Adrenal gland (tissue), 5 donors: Measurements from ENCODE around the gene OAS3.

ENCODE experiments used
- POLR2A ChIP-seq, 2 donors: fragments of 450-650 bp; IDR thresholded peaks; one replicate each; pipeline ENCODE4 v1.6.1; 2017; ENCODE audit warnings: antibody characterized with exemption in 2 of 2, mild to moderate bottlenecking in 2 of 2, moderate library complexity in 1 of 2
- TF ChIP-seq, protein P1 (sequence below), 6 experiments: fragments of 450-650 bp in 4 of 6; fragments of 200-600 bp in 2 of 6; sonication (generic) in 1 of 6; IDR thresholded peaks; 1 replicate in 5 of 6; 2 replicates in 1 of 6; pipeline versions ENCODE4 v1.5.1 to v1.8.0; 2016 to 2021; ENCODE audit warnings: antibody characterized with exemption in 6 of 6, mild to moderate bottlenecking in 2 of 6, moderate library complexity in 1 of 6
- donor health status: DM: no; HTN: no; CAD: no.

DNA sequence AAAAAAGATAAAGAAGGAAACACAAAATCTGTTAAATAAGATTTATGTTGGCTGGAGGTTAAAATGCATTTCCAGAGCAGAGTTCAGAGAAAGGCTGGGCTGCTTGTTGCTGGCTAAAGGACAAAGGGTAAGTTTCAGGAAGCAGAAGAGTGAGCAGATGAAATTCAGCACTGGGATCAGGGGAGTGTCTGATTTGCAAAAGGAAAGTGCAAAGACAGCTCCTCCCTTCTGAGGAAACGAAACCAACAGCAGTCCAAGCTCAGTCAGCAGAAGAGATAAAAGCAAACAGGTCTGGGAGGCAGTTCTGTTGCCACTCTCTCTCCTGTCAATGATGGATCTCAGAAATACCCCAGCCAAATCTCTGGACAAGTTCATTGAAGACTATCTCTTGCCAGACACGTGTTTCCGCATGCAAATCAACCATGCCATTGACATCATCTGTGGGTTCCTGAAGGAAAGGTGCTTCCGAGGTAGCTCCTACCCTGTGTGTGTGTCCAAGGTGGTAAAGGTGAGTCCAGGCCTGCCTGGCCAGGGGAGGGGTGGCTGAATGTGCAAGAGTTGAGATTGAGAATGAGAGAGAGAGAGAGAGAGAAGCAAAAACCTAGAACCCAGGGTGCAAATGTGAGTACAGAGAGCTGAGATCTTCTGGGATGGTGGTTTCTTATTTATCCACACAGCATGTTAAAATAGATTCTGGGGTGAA lies 31.4 kb upstream of the OAS3 start, which contains the start of gene OAS1:
- TF ChIP-seq, protein P1, sequence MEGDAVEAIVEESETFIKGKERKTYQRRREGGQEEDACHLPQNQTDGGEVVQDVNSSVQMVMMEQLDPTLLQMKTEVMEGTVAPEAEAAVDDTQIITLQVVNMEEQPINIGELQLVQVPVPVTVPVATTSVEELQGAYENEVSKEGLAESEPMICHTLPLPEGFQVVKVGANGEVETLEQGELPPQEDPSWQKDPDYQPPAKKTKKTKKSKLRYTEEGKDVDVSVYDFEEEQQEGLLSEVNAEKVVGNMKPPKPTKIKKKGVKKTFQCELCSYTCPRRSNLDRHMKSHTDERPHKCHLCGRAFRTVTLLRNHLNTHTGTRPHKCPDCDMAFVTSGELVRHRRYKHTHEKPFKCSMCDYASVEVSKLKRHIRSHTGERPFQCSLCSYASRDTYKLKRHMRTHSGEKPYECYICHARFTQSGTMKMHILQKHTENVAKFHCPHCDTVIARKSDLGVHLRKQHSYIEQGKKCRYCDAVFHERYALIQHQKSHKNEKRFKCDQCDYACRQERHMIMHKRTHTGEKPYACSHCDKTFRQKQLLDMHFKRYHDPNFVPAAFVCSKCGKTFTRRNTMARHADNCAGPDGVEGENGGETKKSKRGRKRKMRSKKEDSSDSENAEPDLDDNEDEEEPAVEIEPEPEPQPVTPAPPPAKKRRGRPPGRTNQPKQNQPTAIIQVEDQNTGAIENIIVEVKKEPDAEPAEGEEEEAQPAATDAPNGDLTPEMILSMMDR (IDR thresholded peaks at IDR 0.05), result no peak
- peak in 1 of 2 donors; percentile 52 for TF ChIP-seq POLR2A (IDR thresholded peaks at IDR 0.05)
